Retinal pigment epithelial cell (primary cell): ENCODE data around the gene CASP7.

Experiments used
- DNase-seq: peaks from one replicate; pipeline ENCODE4 v3.0.0-alpha.2; 2010; ENCODE audit warnings: low read depth
- H3K4me3 ChIP-seq: 2 replicates; pipeline ENCODE4 v1.5.1; 2011; ENCODE audit warnings: mild to moderate bottlenecking, low read length, control low read depth, moderate library complexity
- CTCF ChIP-seq: conservative IDR thresholded peaks from 2 replicates; pipeline ENCODE4 v1.5.1; 2011; ENCODE audit warnings: low read depth, low read length, control low read depth, inconsistent platforms

CASP7 gene

GRCh38 chr10:113752553-113752952 is 72.8 kb downstream of the CASP7 start:
- no peak for TF ChIP-seq CTCF
- no peak for DNase-seq
- H3K4me3 ChIP-seq: no peak overlapping the region

GRCh38 chr10:113753020-113753692 is 73.4 kb downstream of the CASP7 start:
- H3K4me3 ChIP-seq: no peak overlapping the region
- no peak for TF ChIP-seq CTCF
- no peak for DNase-seq

GRCh38 chr10:113754125-113754524 is 74.4 kb downstream of the CASP7 start:
- no peak for TF ChIP-seq CTCF
- no peak overlapping the region for H3K4me3 ChIP-seq
- no peak for DNase-seq

GRCh38 chr10:113754768-113755167 is 75.1 kb downstream of the CASP7 start:
- DNase-seq: no peak
- no peak overlapping the region for H3K4me3 ChIP-seq
- no peak for TF ChIP-seq CTCF

- DNase-seq: no peak
- H3K4me3 ChIP-seq: no peak overlapping the region
- no peak for TF ChIP-seq CTCF
Observed at GRCh38 chr10:113756940-113757543, 77.3 kb downstream of the CASP7 start.

- H3K4me3 ChIP-seq: no peak overlapping the region
- TF ChIP-seq CTCF: no peak
- no peak for DNase-seq
Observed at GRCh38 chr10:113762083-113762482, 82.4 kb downstream of the CASP7 start.

GRCh38 chr10:113764582-113764981 is 84.9 kb downstream of the CASP7 start:
- peak; percentile 4 for DNase-seq
- H3K4me3 ChIP-seq: no peak overlapping the region
- TF ChIP-seq CTCF: no peak
